Erythroblast (primary cell): Measurements from ENCODE around the gene CHRNG.

Experiments used
- GATA1 ChIP-seq: IDR thresholded peaks from 2 replicates; pipeline ENCODE4 v1.6.1; 2011; ENCODE audit warnings: low read depth, mild to moderate bottlenecking, control low read depth, low read length, moderate library complexity
- POLR2A ChIP-seq: IDR thresholded peaks from 2 replicates; pipeline ENCODE4 v1.6.1; 2011; ENCODE audit warnings: mild to moderate bottlenecking, low read length

DNA sequence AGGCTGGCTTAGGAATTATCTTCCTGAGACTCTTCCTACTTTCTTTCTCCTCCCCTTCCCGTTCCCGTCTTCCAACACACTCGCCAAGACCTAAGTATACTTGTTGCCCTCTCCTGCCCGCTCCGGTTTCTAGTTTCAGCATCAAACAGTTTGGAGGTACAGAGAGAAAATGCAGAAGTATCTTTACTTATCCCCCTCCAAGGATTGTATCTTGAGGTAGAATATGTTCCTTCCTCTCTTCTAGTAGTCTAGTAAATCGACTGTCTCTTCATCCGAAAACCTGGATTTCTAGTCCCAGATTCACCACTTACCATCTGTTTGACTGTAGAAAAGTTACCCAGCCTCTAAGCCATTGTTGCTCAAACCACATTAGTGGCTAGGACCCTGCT lies 11.8 kb downstream of the CHRNG start:
- TF ChIP-seq POLR2A: no peak
- no peak for TF ChIP-seq GATA1
